ENCODE data around the gene PARP14.
"Not testable (repeated sequence)": the region's sequence is repeated elsewhere in the genome, so short reads cannot be mapped to it uniquely, and the experiment has no call there.

PARP14 gene

DNA sequence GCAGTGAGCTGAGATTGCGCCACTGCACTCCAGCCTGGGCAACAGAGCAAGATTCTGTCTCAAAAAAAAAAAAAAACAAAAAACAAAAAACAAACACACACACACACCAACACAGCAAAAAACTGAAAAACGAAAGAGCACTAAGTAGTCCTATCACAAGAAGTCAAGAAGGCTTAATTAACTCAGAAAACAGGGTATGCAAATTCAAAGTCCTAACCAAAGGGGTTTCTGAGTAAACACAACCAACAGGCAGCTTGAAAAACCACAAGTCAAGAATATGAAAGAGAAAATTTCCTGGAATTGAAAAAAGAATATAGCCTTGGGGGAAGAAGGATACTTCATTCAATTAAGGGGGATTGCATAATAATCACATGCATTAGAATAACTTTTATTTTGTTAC, 37.7 kb upstream of the PARP14 start:
- H3K4me3 ChIP-seq: no peak overlapping the region
- no peak overlapping the region for H3K27ac ChIP-seq
- H3K36me3 ChIP-seq: no peaks in the 10 kb centered on the region
- intact Hi-C loops (cut with DNase I; ENCODE audit: low total_unique reads): no loop called here
- no peak for DNase-seq
- TF ChIP-seq, protein P1, sequence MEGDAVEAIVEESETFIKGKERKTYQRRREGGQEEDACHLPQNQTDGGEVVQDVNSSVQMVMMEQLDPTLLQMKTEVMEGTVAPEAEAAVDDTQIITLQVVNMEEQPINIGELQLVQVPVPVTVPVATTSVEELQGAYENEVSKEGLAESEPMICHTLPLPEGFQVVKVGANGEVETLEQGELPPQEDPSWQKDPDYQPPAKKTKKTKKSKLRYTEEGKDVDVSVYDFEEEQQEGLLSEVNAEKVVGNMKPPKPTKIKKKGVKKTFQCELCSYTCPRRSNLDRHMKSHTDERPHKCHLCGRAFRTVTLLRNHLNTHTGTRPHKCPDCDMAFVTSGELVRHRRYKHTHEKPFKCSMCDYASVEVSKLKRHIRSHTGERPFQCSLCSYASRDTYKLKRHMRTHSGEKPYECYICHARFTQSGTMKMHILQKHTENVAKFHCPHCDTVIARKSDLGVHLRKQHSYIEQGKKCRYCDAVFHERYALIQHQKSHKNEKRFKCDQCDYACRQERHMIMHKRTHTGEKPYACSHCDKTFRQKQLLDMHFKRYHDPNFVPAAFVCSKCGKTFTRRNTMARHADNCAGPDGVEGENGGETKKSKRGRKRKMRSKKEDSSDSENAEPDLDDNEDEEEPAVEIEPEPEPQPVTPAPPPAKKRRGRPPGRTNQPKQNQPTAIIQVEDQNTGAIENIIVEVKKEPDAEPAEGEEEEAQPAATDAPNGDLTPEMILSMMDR (IDR thresholded peaks at IDR 0.05): no peak
- H3K4me1 ChIP-seq: no peaks in the 10 kb centered on the region
- no peaks in the 10 kb centered on the region for H3K27me3 ChIP-seq
- no peaks in the 10 kb centered on the region for H3K9me3 ChIP-seq

DNA sequence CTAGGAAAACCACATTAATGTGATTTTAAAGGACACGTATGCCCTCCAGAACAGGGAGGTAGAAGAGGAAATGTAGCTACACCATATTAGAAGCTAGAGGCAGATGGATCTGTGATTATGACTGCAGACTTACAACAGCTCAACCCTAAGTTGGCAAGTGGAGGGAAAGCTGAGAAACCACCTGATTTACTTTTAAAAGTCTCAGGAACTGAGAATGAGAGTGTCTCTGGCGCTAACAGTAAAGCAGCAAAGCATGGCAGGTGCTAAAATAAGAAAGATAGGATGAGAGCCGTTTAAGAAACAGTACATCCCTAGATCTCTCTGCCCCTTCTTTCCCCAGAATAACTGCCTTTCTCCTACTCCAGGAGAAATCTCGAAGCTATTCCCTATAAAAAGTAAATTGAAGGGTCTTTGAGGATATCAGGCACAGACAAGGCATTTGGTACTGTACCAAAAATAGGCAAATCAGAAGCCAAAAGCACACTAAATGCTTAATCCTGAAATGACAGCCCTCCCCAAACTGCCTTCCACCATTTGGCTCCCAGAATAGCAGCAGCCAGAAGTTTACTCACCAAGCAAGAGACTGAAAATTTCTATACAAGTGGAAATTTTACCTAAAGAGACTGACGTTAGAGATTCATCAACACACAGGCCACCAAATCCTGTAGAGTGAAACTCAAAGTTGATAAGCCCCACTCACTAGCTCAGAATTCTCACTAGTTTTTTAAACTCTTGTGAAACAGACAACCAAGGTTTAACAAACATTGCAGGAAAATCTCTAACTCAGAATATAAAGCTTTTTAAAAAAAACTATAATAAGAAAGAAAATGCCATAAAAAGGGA, 34.3 kb upstream of the PARP14 start:
- intact Hi-C loops (cut with DNase I; ENCODE audit: low total_unique reads): no loop called here
- Histone ChIP-seq H3K27me3 (no peaks in the 10 kb centered on the region), H3K27ac (no peak overlapping the region), H3K4me1 (no peaks in the 10 kb centered on the region), H3K9me3 (no peaks in the 10 kb centered on the region), H3K36me3 (no peaks in the 10 kb centered on the region), H3K4me3 (no peak overlapping the region)
- TF ChIP-seq, protein P1 (IDR thresholded peaks at IDR 0.05): no peak
- DNase-seq: no peak

DNA sequence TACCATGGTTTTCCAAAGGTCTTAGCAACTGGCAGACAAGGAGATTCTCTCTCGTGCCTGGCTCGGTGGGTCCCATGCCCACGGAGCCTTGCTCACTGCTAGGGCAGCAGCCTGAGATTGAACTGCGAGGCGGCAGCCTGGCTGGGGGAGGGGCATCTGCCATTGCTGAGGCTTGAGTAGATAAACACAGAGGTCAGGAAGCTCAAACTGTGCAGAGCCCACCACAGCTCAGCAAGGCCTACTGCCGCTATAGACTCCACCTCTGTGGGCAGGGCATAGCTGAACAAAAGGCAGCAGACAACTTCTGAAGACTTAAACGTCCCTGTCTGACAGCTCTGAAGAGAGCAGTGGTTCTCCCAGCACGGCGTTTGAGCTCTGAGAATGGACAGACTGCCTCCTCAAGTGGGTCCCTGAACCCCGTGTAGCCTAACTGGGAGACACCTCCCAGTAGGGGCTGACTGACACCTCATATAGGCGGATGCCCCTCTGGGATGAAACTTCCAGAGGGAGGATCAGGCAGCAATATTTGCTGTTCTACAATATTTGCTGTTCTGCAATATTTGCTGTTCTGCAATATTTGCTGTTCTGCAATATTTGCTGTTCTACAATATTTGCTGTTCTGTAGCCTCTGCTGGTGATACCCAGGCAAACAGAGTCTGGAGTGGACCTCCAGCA, 29.3 kb upstream of the PARP14 start:
- H3K9me3 ChIP-seq; DNase-seq; H3K27ac ChIP-seq; H3K27me3 ChIP-seq; H3K36me3 ChIP-seq; H3K4me1 ChIP-seq; intact Hi-C loops (cut with DNase I; ENCODE audit: low total_unique reads); H3K4me3 ChIP-seq: not testable (repeated sequence)

DNA sequence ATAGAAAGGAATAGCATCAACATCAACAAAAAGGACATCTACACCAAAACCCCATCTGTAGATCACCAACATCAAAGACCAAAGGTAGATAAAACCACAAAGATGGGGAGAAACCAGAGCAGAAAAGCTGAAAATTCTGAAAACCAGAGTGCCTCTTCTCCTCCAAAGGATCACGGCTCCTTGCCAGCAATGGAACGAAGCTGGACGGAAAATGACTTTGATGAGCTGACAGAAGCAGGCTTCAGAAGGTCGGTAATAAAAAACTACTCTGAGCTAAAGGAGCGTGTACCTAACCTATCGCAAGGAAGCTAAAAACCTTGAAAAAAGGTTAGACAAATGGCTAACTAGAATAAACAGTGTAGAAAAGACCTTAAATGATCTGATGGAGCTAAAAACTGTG, 28.7 kb upstream of the PARP14 start:
- intact Hi-C loops (cut with DNase I; ENCODE audit: low total_unique reads); H3K9me3 ChIP-seq; H3K4me3 ChIP-seq; H3K27me3 ChIP-seq; H3K4me1 ChIP-seq; H3K27ac ChIP-seq; DNase-seq; H3K36me3 ChIP-seq: not testable (repeated sequence)

DNA sequence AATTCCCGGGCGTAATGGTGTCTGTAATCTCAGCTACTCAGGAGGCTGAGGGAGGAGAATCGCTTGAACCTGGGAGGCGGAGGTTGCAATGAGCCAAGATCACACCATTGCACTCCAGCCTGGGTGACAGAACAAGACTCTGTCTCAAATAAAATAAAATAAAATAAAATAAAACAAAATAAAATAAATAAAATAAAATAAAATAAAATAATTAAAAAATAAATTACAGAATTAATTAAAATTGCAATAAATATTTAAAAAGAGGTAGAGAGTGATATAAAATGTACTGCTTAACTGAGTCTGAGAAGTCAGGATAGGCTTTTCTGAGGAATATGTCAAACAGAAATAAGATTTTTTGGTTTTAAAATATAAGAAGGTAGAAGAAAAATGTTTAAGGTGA, 22.3 kb upstream of the PARP14 start:
- H3K4me1 ChIP-seq; DNase-seq; H3K36me3 ChIP-seq; intact Hi-C loops (cut with DNase I; ENCODE audit: low total_unique reads); H3K27me3 ChIP-seq; H3K4me3 ChIP-seq; H3K9me3 ChIP-seq; H3K27ac ChIP-seq: not testable (repeated sequence)

DNA sequence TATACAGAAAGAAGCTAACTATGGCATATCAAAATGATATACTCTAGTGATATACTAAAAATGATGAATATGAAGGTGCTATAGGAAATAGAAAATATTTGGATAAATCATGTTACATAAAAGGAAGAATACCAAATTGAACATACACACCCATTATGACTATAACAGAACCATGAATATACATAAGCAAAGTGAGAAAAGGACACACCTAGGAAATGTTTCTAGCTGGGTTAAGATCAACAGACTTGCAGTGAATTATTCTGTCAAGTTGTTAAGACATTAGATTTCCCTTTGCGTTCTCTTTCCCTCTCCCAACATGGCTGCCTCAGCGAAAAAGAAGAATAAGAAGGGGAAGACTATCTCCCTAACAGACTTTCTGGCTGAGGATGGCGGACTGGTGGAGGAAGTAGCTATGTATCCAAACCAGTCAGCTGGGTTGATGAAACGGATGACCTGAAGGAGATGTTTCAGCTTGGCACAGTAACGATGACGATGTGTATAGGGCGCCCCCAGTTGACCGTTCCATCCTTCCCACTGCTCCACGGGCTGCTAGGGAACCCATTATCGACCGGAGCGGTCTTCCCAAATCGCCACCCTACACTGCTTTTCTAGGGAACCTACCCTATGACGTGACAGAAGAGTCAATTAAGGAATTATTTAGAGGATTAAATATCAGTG, 20.2 kb upstream of the PARP14 start:
- Histone ChIP-seq H3K36me3 (no peaks in the 10 kb centered on the region), H3K4me3 (no peak overlapping the region), H3K9me3 (no peaks in the 10 kb centered on the region), H3K27me3 (no peaks in the 10 kb centered on the region), H3K27ac (no peak overlapping the region), H3K4me1 (no peaks in the 10 kb centered on the region)
- intact Hi-C loops (cut with DNase I; ENCODE audit: low total_unique reads): no loop called here
- no peak for DNase-seq
- TF ChIP-seq, protein P1 (IDR thresholded peaks at IDR 0.05): no peak

DNA sequence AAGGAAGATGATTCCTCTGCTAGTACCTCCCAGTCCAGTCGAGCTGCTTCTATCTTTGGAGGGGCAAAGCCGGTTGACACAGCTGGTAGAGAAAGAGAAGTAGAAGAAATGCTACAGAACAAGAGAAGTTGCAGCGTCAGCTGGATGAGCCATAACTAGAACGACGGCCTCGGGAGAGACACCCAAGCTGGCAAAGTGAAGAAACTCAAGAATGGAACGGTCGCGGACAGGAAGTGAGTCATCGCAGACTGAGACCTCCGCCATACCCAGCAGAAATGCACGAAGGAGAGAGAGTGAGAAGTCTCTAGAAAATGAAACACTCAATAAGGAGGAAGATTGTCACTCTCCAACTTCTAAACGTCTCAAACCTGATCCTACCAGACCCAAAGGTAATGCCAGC, 19.0 kb upstream of the PARP14 start:
- Histone ChIP-seq H3K27me3 (no peaks in the 10 kb centered on the region), H3K27ac (no peak overlapping the region), H3K4me3 (no peak overlapping the region), H3K9me3 (no peaks in the 10 kb centered on the region), H3K4me1 (no peaks in the 10 kb centered on the region), H3K36me3 (no peaks in the 10 kb centered on the region)
- intact Hi-C loops (cut with DNase I; ENCODE audit: low total_unique reads): no loop called here
- TF ChIP-seq, protein P1 (IDR thresholded peaks at IDR 0.05): no peak
- DNase-seq: peak in 1 of 2 donors; percentile 62
